SK-N-MC (cell line): ENCODE results near the gene DACT2.

Source experiments
- EZH2 ChIP-seq: fragments of 200-600 bp; sonication (generic); IDR thresholded peaks from one replicate; pipeline ENCODE4 v1.6.1; 2017; ENCODE audit warnings: antibody characterized with exemption
- POLR2AphosphoS5 ChIP-seq: IDR thresholded peaks from 2 replicates; pipeline ENCODE4 v1.6.1; 2012; ENCODE audit warnings: mild to moderate bottlenecking, low read depth, low read length, borderline replicate concordance

DNA sequence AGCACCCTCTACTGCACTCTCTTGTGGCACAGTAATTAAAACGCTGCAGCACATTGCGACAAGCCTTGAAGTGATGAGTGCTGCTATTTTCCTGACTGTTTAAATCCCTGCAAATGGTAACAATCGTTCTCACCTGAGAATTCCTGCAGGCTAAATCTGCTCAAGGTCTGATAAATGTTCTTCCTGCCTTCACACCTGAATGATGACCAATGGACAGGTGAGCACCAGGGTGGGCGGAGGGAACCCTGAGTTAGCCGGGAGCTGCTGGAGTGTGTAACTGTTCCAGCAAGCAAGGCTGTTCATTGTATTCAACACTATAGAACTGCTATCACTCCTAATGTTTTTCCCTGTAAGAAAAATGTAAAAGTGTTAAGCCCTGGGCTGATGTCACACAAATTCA is 4.0 kb downstream of the DACT2 start:
- TF ChIP-seq EZH2 (no peak), POLR2AphosphoS5 (no peak)
